DMS153 treated with DMSO at 0.1 percent for 48 hours (cell line): ENCODE data around the gene C1orf21.

Source experiments
- DNase-seq: peaks from one replicate; lab custom pipeline; 2025; ENCODE audit not compliant: unreplicated experiment; lab: John Stamatoyannopoulos, UW

C1orf21 gene

GRCh38 chr1:184622136-184622823, 235.5 kb downstream of the C1orf21 start:
- DNase-seq: peak; percentile 43

- no peak for DNase-seq
These were observed 236.6 kb downstream of the C1orf21 start for GRCh38 chr1:184623404-184623803.

DNA sequence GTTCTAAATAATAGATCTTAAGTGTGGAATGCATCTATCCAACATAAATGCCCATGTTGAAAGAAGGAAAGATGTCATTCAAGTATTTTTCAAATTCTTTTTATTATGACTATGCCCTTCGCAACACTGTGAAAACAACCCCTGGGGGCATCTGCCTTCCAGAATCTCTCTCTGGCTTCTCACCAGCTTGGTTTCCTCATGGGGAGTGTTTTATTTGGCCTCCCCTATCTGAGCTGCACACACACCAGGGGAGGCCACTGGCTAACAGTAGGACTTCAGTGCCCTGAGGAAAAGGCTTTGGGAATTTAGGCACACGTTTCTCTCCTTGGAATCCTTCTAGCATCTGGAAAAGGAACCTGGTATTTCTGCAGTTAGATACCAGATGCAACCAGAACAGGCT, 237.2 kb downstream of the C1orf21 start:
- DNase-seq: no peak

GRCh38 chr1:184624626-184625025, 237.8 kb downstream of the C1orf21 start:
- no peak for DNase-seq

DNA sequence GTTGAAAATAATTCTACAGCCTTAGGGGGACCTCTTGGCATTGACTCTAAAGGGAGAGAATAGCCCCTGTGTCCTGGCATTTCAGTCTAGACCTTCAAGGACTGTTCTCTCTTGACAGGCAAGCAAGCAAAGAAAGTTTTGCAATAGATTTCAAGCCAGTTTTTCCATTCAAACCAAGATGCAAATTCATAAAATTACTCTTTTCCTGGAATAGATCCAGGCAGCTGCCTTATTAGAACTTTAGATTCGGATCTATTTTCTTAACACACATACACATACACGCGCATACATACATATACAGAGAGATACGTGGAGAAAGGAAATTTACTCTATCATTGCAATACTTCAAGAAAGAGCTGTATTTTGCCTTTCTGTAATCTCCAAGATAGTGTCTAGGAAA, 238.4 kb downstream of the C1orf21 start:
- no peak for DNase-seq

GRCh38 chr1:184626076-184627006, 239.5 kb downstream of the C1orf21 start:
- DNase-seq: no peak

DNA sequence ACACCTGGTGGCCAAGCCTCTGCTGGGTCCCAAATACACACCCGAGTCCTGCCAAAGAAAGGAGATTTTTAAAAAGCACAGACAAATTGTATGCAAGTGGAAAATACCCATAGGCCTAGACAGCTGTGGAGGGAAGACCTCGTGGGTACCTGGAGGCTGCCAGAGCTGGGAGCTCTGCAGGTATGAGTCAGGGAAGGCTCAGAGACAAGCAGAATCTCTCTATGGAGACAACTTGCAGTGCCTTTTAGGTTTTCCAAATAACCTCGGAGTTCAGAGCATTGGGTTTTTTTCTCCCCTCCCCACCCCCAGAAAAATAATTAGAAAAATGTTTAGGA, 240.1 kb downstream of the C1orf21 start:
- DNase-seq: no peak

- DNase-seq: no peak
These were observed 242.4 kb downstream of the C1orf21 start for GRCh38 chr1:184629266-184629665.

- DNase-seq: no peak
These were observed 243.8 kb downstream of the C1orf21 start for GRCh38 chr1:184630679-184631060.

DNA sequence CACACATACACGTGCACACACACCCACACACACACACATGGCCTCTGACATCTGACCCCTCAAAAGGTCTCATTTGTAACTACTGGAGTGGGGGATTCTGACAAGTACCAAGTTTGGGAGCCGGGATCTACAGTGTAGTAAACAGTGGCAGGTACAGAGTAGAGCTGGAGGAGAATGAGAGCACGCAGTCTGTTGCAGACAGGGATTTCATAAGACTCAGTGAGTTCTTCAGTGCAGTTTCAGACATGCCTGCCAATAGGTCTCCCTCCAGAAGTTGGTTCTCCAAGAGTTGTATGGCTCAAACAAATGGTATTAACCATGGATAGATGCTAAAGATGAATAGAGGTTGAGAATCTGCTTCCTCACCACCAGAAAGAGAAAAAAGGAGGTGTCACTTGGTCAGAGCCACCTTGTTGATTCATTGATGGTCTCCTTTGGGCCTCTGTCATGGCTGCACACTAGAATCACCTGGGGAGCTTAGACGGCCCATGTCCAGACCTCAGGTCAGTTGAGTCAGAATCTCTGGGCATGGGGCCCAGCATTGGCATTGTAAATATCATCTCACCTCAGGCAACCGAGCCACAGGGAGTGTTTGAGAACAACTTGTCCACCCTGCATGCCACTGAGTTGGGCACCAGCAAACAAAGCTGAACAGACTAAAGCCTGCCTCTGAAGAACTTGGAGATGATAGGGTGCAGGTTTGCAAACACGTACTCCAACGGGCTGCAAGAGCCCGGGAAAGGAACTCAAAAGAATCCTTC, 245.8 kb downstream of the C1orf21 start:
- no peak for DNase-seq

DNA sequence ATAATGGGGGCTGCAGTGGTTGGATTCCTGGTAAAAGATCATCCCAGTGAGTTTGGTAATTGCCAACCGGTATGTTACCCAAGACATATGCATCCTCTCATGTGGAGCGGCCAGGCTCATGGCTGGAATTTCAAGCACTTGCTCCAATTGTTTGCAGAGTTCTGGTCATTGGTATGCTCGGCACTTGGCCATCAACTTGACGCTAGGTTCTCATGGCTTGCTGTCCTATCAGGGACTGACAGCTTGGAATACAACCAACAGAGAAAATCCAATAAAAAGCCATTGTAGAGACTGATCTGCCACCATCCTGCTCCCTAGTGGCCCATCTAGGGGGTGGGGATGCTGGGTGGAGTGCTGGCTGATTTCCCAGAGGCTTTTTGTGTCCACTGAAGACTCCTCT, 247.0 kb downstream of the C1orf21 start:
- DNase-seq: no peak

DNA sequence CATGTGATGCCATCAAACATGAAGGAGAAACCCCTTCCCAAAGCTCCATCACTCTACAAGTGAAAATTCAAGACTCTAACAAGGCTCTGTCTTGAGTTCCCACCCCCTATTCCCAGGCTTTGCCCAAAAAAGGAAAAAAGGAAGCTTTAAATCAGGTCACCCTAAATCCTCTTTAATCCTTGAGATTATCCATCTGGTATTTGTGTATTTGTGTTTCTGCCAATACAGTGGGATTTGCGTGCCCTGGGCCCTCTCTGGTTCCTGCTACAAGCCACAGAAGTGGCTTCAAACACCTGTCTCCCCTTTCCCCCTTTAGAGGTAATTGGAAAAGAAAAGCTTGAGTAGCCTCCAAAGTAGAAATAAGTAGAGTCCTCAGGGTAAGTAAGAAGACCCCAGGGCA, 247.5 kb downstream of the C1orf21 start:
- no peak for DNase-seq

DNA sequence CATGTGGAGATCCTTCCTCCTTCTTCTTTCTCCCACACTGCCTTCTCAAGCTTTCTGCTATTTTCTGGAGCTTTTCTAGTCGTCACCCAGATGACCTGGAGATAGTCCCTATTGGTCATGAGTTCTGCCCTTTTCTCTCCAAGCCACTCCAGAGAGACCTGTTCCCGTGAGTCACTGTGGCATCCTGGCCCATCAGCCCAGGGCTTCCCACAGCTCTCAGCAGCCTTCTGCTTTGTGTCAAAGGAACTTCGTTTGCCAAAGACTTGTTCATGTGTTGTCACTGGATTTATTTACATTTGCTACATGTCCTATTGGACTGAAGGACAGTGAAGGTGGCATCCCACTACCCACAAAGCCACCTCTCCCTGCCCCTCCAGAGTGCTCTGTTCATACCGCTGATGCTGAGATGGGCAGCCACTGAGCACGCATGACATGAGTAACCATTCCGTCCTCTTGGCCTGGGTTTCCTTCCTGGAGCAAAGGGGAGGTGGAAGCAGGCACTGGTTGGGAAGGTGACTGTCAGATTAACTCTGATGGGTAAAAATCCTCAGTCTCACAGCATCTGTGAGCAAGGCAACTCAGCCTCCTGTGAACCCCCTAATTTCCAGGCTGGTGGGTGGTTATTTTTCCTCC, 248.6 kb downstream of the C1orf21 start:
- no peak for DNase-seq

GRCh38 chr1:184635980-184636431, 249.2 kb downstream of the C1orf21 start:
- no peak for DNase-seq

- no peak for DNase-seq
These were observed 250.9 kb downstream of the C1orf21 start for GRCh38 chr1:184637664-184638240.

DNA sequence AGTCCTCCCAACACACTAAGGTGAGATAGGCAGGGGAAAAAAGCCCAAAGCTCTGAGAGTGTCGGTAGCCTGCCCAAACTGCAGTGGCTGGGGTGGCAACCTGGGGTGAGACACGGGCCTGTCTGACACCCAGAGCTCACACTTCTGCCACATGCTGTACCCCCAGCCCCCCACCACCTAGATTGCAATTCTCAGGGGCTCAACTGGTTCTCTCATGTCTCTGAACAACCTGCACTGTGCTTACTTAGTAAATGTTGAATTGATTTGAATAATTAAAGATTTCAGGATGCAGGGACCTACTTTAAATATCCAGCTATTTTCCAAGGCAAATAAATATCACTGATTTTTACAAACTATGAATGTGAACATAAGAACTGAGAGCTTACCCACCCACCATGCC, 252.4 kb downstream of the C1orf21 start:
- no peak for DNase-seq

GRCh38 chr1:184640505-184640904, 253.7 kb downstream of the C1orf21 start:
- DNase-seq: no peak

- no peak for DNase-seq
These were observed 255.1 kb downstream of the C1orf21 start for GRCh38 chr1:184641894-184642293.

DNA sequence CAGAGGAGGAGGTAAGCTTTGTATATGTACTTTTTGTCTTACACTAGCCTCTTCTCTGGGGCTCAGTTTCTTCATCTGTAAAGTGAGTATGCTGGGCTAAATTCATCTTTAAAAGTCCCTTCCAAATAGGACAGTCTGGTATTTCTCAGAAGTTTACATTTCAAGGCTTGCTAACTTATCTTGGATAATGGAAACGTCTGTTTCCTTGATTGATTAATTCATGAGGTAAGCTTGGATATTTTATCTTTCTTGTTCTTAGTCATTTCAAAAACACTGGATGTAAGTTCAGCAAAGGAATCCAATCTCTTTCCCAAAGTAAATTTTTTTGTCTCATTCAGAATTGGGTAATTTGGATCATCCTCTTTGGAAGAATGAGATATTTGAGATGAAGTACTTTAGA, 256.8 kb downstream of the C1orf21 start:
- no peak for DNase-seq

GRCh38 chr1:184644771-184645170, 257.9 kb downstream of the C1orf21 start:
- no peak for DNase-seq

DNA sequence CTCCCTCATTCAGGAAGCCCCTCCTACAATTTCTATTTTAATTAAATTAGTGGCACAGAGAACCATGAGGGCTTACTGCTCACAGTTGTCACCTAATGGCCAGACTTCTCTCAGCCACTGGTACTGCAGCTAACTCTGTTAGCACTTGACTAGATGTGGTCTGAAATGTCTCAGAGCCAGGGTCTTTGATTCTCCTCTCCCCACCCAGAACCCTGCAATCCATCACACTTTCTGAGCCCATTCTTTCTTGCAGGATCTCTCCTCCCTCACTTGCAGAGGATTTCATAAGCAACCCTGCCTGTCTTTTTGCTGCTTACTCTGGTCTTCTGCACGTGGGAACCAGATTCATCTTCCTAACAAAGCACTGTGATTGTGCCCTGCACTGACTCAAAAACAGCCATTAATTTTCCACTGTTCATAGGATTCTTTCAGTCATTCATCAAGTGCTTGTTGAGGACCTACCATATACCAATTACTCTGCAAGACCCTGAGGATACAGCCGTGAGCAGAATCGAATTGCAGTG, 259.4 kb downstream of the C1orf21 start:
- DNase-seq: no peak
